ENCODE measurements around the gene ZIM2. TPM values are rescaled to one million over a fixed set of nuclear protein-coding genes. Genes with fewer than 3 reads are reported as not detected.

Gene ZIM2
- total RNA-seq, 4 donors from 2014 or later = not detected

DNA sequence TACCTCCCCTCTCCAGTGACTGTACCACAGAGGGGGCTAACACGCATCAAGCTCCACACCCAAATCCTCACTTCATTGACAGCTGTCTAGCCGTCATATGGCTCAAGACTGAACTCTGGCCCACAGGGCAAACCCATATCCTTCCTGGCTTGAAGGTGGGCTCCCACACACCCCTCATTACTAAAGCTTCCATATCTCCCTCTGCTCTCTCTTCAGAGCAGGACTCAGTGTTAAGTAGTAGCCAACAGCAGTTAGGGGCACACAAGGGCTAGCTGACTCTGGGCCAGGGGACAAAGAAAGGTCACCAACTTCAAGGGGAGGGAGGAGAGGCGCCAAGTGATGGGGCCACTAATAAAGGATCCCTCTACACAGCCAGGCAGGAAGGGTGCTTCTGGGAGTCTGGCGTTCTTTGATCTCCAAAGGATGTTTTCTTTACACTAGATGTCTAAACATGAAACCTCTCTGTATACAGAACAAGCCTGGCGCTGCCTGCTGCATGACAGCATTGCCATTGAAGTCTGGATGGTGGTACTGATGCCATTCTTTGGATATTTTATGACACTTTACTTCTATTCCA is 8.1 kb downstream of the ZIM2 start:
- Histone ChIP-seq H3K4me1 (no peaks in the 10 kb centered on the region), H3K4me3 (no peak overlapping the region), H3K36me3 (no peaks in the 10 kb centered on the region), H3K27me3 (no peaks in the 10 kb centered on the region), H3K9me3 (peaks cover 0 to 5% (median under 1%) of the 10 kb centered on the region in 4 donors), H3K27ac (no peak overlapping the region)
- DNase-seq = no peak
- TF ChIP-seq, protein P1, sequence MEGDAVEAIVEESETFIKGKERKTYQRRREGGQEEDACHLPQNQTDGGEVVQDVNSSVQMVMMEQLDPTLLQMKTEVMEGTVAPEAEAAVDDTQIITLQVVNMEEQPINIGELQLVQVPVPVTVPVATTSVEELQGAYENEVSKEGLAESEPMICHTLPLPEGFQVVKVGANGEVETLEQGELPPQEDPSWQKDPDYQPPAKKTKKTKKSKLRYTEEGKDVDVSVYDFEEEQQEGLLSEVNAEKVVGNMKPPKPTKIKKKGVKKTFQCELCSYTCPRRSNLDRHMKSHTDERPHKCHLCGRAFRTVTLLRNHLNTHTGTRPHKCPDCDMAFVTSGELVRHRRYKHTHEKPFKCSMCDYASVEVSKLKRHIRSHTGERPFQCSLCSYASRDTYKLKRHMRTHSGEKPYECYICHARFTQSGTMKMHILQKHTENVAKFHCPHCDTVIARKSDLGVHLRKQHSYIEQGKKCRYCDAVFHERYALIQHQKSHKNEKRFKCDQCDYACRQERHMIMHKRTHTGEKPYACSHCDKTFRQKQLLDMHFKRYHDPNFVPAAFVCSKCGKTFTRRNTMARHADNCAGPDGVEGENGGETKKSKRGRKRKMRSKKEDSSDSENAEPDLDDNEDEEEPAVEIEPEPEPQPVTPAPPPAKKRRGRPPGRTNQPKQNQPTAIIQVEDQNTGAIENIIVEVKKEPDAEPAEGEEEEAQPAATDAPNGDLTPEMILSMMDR (IDR thresholded peaks at IDR 0.05) = no peak
- TF ChIP-seq POLR2A (IDR thresholded peaks at IDR 0.05) = no peak

DNA sequence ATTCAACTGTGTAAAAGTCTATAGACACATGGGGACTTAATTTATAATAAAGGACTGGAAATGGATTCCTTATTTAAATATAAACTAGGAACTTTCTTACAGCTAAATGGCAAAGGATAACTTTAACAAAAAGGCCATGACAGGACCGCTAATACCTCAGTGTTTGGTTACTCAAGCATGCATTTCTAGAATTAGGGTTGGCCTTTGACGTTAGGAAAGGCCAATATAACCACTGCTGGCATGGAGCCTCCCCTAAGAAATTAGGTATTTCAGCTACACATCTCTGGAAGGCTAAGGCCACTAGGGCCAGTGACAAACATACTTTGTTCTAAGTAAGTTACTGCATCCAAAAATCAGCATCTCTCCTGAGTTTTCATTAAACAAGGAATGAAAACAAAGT is 9.3 kb downstream of the ZIM2 start:
- TF ChIP-seq POLR2A (IDR thresholded peaks at IDR 0.05) = no peak
- TF ChIP-seq, protein P1 (IDR thresholded peaks at IDR 0.05) = no peak
- H3K27ac ChIP-seq = no peak overlapping the region
- no peak for DNase-seq

DNA sequence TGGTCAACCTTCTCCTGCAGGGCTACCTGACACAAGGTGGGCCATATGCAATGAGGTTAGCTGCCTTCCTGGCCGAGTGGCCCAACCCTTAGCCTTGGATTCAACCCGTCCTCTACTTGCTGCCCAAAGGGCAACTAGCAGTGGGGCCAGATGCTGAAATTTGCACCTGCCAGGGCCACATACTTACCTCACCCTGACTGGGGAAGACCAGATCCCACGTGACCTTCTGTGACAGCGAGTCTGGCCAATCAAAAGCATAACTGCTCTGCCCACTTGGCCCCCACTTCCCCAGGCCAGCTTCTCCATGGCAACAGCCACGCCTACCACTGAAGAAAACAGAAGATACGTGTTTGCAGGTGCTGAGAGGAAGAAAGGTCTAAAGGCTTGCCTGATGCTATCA is 10.9 kb downstream of the ZIM2 start:
- Histone ChIP-seq H3K9me3 (no peaks in the 10 kb centered on the region), H3K27ac (no peak overlapping the region), H3K4me3 (no peak overlapping the region), H3K27me3 (no peaks in the 10 kb centered on the region), H3K4me1 (no peaks in the 10 kb centered on the region), H3K36me3 (no peaks in the 10 kb centered on the region)
- no peak for DNase-seq
- TF ChIP-seq, protein P1 (IDR thresholded peaks at IDR 0.05) = no peak
- no peak for TF ChIP-seq POLR2A (IDR thresholded peaks at IDR 0.05)

More for the DNA sequence above, 9.3 kb downstream of the ZIM2 start:
- Histone ChIP-seq H3K27me3 (no peaks in the 10 kb centered on the region), H3K4me1 (no peaks in the 10 kb centered on the region), H3K4me3 (no peak overlapping the region), H3K9me3 (no peaks in the 10 kb centered on the region), H3K36me3 (no peaks in the 10 kb centered on the region)

DNA sequence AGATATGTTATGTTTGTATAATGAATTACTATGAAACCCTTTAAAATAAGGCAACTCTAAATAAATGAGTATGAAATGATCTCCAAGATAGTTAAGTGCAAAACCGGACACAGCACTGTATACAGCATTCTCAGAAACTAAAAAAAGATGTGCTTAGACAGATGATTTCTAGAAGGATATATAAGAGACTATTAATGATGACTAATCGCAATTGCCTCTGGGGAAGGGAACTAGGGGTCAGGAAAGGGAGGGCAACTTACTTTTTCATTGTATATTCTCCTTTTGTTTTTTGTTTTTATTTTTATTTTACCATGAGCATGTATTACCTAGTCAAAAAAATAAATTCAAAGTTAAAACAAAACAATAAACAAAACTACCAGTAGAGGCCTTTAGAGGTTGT is 12.8 kb downstream of the ZIM2 start:
- Histone ChIP-seq H3K27ac (no peak overlapping the region), H3K4me3 (no peak overlapping the region), H3K9me3 (no peaks in the 10 kb centered on the region), H3K36me3 (no peaks in the 10 kb centered on the region), H3K27me3 (no peaks in the 10 kb centered on the region), H3K4me1 (no peaks in the 10 kb centered on the region)
- DNase-seq = no peak
- TF ChIP-seq, protein P1 (IDR thresholded peaks at IDR 0.05) = no peak
- no peak for TF ChIP-seq POLR2A (IDR thresholded peaks at IDR 0.05)

DNA sequence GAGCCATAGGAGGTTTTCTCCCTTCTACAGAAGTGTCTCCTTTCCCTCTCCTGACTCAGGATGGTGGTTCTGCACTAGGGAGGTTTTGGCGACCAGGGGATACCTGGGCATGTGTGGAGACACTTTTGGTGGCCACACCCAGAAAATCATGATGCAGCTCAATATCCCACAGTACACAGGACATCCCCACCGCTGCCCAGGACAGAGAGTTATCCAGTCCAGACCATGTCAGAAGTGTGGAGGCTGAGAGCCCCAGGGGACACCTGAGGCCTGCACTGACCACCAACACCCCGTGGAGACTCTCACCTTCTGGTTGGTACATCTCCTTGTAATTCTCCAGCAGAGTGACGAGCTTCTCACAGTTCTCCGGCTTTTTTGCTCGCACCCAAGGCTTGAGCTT is 16.6 kb downstream of the ZIM2 start:
- no peak for DNase-seq
- TF ChIP-seq, protein P1 (IDR thresholded peaks at IDR 0.05) = no peak
- TF ChIP-seq POLR2A (IDR thresholded peaks at IDR 0.05) = no peak
- Histone ChIP-seq H3K4me3 (no peak overlapping the region), H3K9me3 (peaks cover 0 to 4% (median 0%) of the 10 kb centered on the region in 4 donors), H3K27ac (no peak overlapping the region), H3K36me3 (no peaks in the 10 kb centered on the region), H3K27me3 (no peaks in the 10 kb centered on the region), H3K4me1 (no peaks in the 10 kb centered on the region)

DNA sequence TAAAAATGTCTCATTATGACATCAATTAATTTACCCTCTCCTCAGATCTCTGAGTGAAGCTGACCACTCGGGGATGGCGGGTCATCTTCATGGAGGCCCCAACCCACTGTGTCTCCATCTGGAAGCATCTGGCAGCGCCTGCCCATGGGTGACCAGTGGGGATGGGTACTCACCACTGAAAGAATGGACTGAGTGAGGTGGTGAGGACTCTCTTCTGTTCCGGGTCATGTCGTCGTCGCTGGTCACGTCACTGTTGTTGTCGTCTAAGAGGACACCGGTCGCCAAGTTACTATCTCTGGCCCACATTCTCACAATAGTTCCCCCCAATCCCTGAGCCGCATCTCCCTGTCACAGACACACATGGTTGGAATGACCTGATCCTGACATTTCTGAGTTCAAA is 17.1 kb downstream of the ZIM2 start:
- H3K36me3 ChIP-seq = no peaks in the 10 kb centered on the region
- H3K4me3 ChIP-seq = no peak overlapping the region
- H3K4me1 ChIP-seq = no peaks in the 10 kb centered on the region
- DNase-seq = no peak
- no peak overlapping the region for H3K27ac ChIP-seq
- H3K9me3 ChIP-seq = peaks cover 0 to 4% (median 0%) of the 10 kb centered on the region in 4 donors
- H3K27me3 ChIP-seq = no peaks in the 10 kb centered on the region
- TF ChIP-seq, protein P1 (IDR thresholded peaks at IDR 0.05) = no peak
- no peak for TF ChIP-seq POLR2A (IDR thresholded peaks at IDR 0.05)
